HepG2 (cell line): ENCODE measurements around the gene SYTL3. TPM values are rescaled to one million over a fixed set of nuclear protein-coding genes. Genes with fewer than 3 reads are reported as not detected.

Experiments
- BATF2 ChIP-seq: sonication (generic); formaldehyde crosslinking; IDR thresholded peaks from 2 replicates; pipeline ENCODE4 v1.8.0; 2022; ENCODE audit warnings: mild to moderate bottlenecking, missing genetic modification reagents, moderate library complexity
- BCL6 ChIP-seq: IDR thresholded peaks from 2 replicates; pipeline ENCODE4 v1.6.1; 2016; ENCODE audit warnings: missing genetic modification reagents, missing compliant biosample characterization
- CAMTA2 ChIP-seq: sonication (generic); formaldehyde crosslinking; IDR thresholded peaks from 2 replicates; pipeline ENCODE4 v1.4.0; 2020; ENCODE audit warnings: mild to moderate bottlenecking, missing genetic modification reagents, borderline replicate concordance
- CHCHD3 ChIP-seq: sonication (generic); formaldehyde crosslinking; IDR thresholded peaks from 2 replicates; pipeline ENCODE4 v1.8.0; 2022; ENCODE audit warnings: mild to moderate bottlenecking, missing genetic modification reagents, moderate library complexity
- EP300 ChIP-seq, 3 experiments: sonication (generic) in 1 of 3; formaldehyde crosslinking in 1 of 3; IDR thresholded peaks; 2 replicates each; pipeline versions ENCODE4 v1.5.1 to v1.6.1; 2011 to 2020; ENCODE audit warnings: low read depth in 2 of 3, low read length in 2 of 3, borderline replicate concordance in 1 of 3, improper control_type of control experiment in 1 of 3, mild to moderate bottlenecking in 1 of 3, missing genetic modification reagents in 1 of 3, moderate library complexity in 1 of 3
- HMG20A ChIP-seq: IDR thresholded peaks from 2 replicates; pipeline ENCODE4 v1.6.1; 2016; ENCODE audit warnings: borderline replicate concordance
- MNT ChIP-seq: fragments of 450-650 bp; IDR thresholded peaks from 2 replicates; pipeline ENCODE4 v1.6.1; 2016
- MYC ChIP-seq: sonication (generic); formaldehyde crosslinking; IDR thresholded peaks from 2 replicates; pipeline ENCODE4 v1.9.0; 2021; ENCODE audit warnings: missing genetic modification reagents, borderline replicate concordance
- NFE2L2 ChIP-seq: fragments of 150-350 bp; IDR thresholded peaks from 2 replicates; pipeline ENCODE4 v1.6.1; 2014; ENCODE audit warnings: low read length
- NR3C1 ChIP-seq: sonication (generic); formaldehyde crosslinking; IDR thresholded peaks from 2 replicates; pipeline ENCODE4 v1.4.0; 2020; ENCODE audit warnings: missing genetic modification reagents
- POGK ChIP-seq: sonication (generic); formaldehyde crosslinking; conservative IDR thresholded peaks from 2 replicates; pipeline ENCODE4 v1.8.0; 2022; ENCODE audit warnings: mild to moderate bottlenecking, moderate library complexity, missing genetic modification reagents
- UBTF ChIP-seq: sonication (generic); formaldehyde crosslinking; IDR thresholded peaks from 2 replicates; pipeline ENCODE4 v1.4.0; 2020; ENCODE audit warnings: mild to moderate bottlenecking, missing genetic modification reagents
- ZNF142 ChIP-seq: sonication (generic); formaldehyde crosslinking; IDR thresholded peaks from 2 replicates; pipeline ENCODE4 v1.4.0; 2020; ENCODE audit warnings: missing genetic modification reagents
- ZNF383 ChIP-seq: sonication (generic); formaldehyde crosslinking; IDR thresholded peaks from 2 replicates; pipeline ENCODE4 v1.4.0; 2020; ENCODE audit warnings: missing genetic modification reagents, mild to moderate bottlenecking, borderline replicate concordance
- ZNF496 ChIP-seq: sonication (generic); formaldehyde crosslinking; IDR thresholded peaks from 2 replicates; pipeline ENCODE4 v1.8.1; 2023; ENCODE audit warnings: mild to moderate bottlenecking, moderate library complexity, missing genetic modification reagents; ENCODE audit not compliant: insufficient replicate concordance
- ZNF570 ChIP-seq: sonication (generic); formaldehyde crosslinking; IDR thresholded peaks from 2 replicates; pipeline ENCODE4 v1.4.0; 2020; ENCODE audit warnings: mild to moderate bottlenecking, missing genetic modification reagents, borderline replicate concordance
- ZNF737 ChIP-seq: sonication (generic); formaldehyde crosslinking; IDR thresholded peaks from 2 replicates; pipeline ENCODE4 v1.5.0; 2020; ENCODE audit warnings: missing genetic modification reagents, mild to moderate bottlenecking, borderline replicate concordance
- polyA plus RNA-seq, 8 experiments: library from polyadenylated mRNA; depleted of rRNA in 3 of 8; stranded (reverse) in 7 of 8; unstranded in 1 of 8; fragments of >200 nt; fragmentation: Illumina TruSeq in 4 of 8; extraction: Trizol in 4 of 8; gene quantifications; 2 replicates each; pipeline versions ENCODE4 v1.2.1 to v1.2.3, GENCODE V29; 2011 to 2016; ENCODE audit warnings: low read depth in 4 of 8, missing spikeins in 1 of 8, mixed read lengths in 1 of 8; ENCODE audit not compliant: insufficient read depth in 1 of 8
- total RNA-seq, 5 experiments: library from RNA; depleted of rRNA; stranded (reverse); fragments of >200 nt; fragmentation: Illumina TruSeq; extraction: Trizol; gene quantifications; 2 replicates each; pipeline ENCODE4 v1.2.3, GENCODE V29; 2016; ENCODE audit warnings: low read depth in 1 of 5

SYTL3 gene
- total and polyA plus RNA-seq, 2 of the 13 experiments (the other 11 are each of a cell fraction or from before 2014, with no cell fraction given) = 0.11 to 0.28 TPM

GRCh38 chr6:158654498-158654897, 4.6 kb downstream of the SYTL3 start (continued):
- TF ChIP-seq HMG20A (CRISPR knock-in tag) (no peak), NFE2L2 (no peak), ZNF570 (CRISPR knock-in tag) (no peak), ZNF737 (CRISPR knock-in tag) (no peak), MYC (CRISPR knock-in tag) (peak; percentile 60; the same call in 1 of the 2 replicates), CHCHD3 (CRISPR knock-in tag) (no peak), BCL6 (no peak), CAMTA2 (CRISPR knock-in tag) (no peak), ZNF142 (CRISPR knock-in tag) (no peak), ZNF496 (no peak), UBTF (CRISPR knock-in tag) (no peak), BATF2 (CRISPR knock-in tag) (no peak), EP300 (IDR thresholded peaks at IDR 0.05; ENCODE audit: low read depth in 2 of 2, low read length in 2 of 2) (peak in 1 of 2 experiments; percentile 44; a peak in 1 of 4 replicates), EP300 (CRISPR knock-in tag; IDR thresholded peaks at IDR 0.05; ENCODE audit: borderline replicate concordance) (no peak), POGK (no peak), ZNF383 (no peak), MNT (peak; percentile 55), NR3C1 (CRISPR knock-in tag) (no peak)
